K562 (cell line): ENCODE results near the gene RIMKLB. TPM values are rescaled to one million over a fixed set of nuclear protein-coding genes. Genes with fewer than 3 reads are reported as not detected.

ENCODE experiments used
- E2F3 ChIP-seq: fragments of 250-450 bp; sonication (Bioruptor Pico); IDR thresholded peaks from 2 replicates; pipeline ENCODE4 v1.4.0; 2020; ENCODE audit warnings: mild to moderate bottlenecking
- MED1 ChIP-seq: sonication (generic); formaldehyde crosslinking; IDR thresholded peaks from 2 replicates; pipeline ENCODE4 v1.8.1; 2023; ENCODE audit warnings: missing genetic modification reagents, borderline replicate concordance
- MITF ChIP-seq: IDR thresholded peaks from 2 replicates; pipeline ENCODE4 v1.6.1; 2014; ENCODE audit warnings: antibody characterized with exemption
- NONO ChIP-seq, 2 experiments: fragments of 200-400 bp in 1 of 2; fragments of 450-650 bp in 1 of 2; formaldehyde crosslinking in 1 of 2; IDR thresholded peaks; 2 replicates each; pipeline ENCODE4 v1.6.1; 2017; ENCODE audit warnings: low read depth in 2 of 2, mild to moderate bottlenecking in 2 of 2, moderate library complexity in 2 of 2, low read length in 1 of 2
- PYGO2 ChIP-seq: fragments of 450-650 bp; IDR thresholded peaks from 2 replicates; pipeline ENCODE4 v1.6.1; 2016; ENCODE audit warnings: mild to moderate bottlenecking, missing genetic modification characterization, moderate library complexity, missing compliant biosample characterization
- SNRNP70 ChIP-seq: fragments of 200-400 bp; formaldehyde crosslinking; optimal IDR thresholded peaks from 2 replicates; pipeline ENCODE3; 2017; ENCODE audit warnings: low read depth, low read length
- STAT6 ChIP-seq: sonication (generic); formaldehyde crosslinking; IDR thresholded peaks from 2 replicates; pipeline ENCODE4 v1.8.1; 2023; ENCODE audit warnings: mild to moderate bottlenecking, missing genetic modification reagents
- TAF1 ChIP-seq: IDR thresholded peaks from 2 replicates; pipeline ENCODE4 v1.6.1; 2011; ENCODE audit warnings: mild to moderate bottlenecking, low read length, moderate library complexity; ENCODE audit not compliant: insufficient read depth, control insufficient read depth, severe bottlenecking; ENCODE audit errors: extremely low read depth
- ZFPM2 ChIP-seq: fragments of 250-450 bp; sonication (Bioruptor Pico); IDR thresholded peaks from 2 replicates; pipeline ENCODE4 v1.5.1; 2022; ENCODE audit warnings: mild to moderate bottlenecking
- ZNF217 ChIP-seq: sonication (generic); formaldehyde crosslinking; IDR thresholded peaks from 2 replicates; pipeline ENCODE4 v1.8.0; 2022; ENCODE audit warnings: mild to moderate bottlenecking, missing genetic modification reagents
- ZNF253 ChIP-seq: fragments of 250-450 bp; sonication (Bioruptor Pico); conservative IDR thresholded peaks from 2 replicates; pipeline ENCODE4 v1.6.1; 2021; ENCODE audit warnings: mild to moderate bottlenecking
- polyA plus RNA-seq, 8 experiments: library from polyadenylated mRNA; depleted of rRNA in 4 of 8; stranded (reverse) in 5 of 8; unstranded in 3 of 8; fragments of >200 nt; fragmentation: Nextera tagmentation in 2 of 8; fragmentation: Illumina TruSeq in 1 of 8; extraction: Ambion mirVana in 2 of 8; extraction: Trizol in 1 of 8; gene quantifications; 2 replicates each; pipeline versions ENCODE4 v1.2.1 to v1.2.3, GENCODE V29; 2011 to 2014; ENCODE audit warnings: inconsistent platforms in 1 of 8, missing spikeins in 1 of 8
- total RNA-seq, 7 experiments: library from RNA; depleted of rRNA in 6 of 7; stranded (reverse); fragments of >200 nt in 6 of 7; fragmentation: Illumina TruSeq in 2 of 7; extraction: Trizol in 2 of 7; gene quantifications; 2 replicates each; pipeline versions ENCODE4 v1.2.1 to v1.2.3, GENCODE V29; 2011 to 2021; ENCODE audit warnings: low replicate concordance in 1 of 7
- TF ChIP-seq, protein P1 (sequence below): sonication (generic); formaldehyde crosslinking; IDR thresholded peaks from 2 replicates; pipeline ENCODE4 v1.8.0; 2022; ENCODE audit warnings: mild to moderate bottlenecking, missing genetic modification reagents, borderline replicate concordance
- TF ChIP-seq, protein P2 (sequence below), 2 experiments: fragments of 250-450 bp in 1 of 2; fragments of 450-650 bp in 1 of 2; sonication (Bioruptor Pico) in 1 of 2; IDR thresholded peaks; 2 replicates each; pipeline versions ENCODE4 v1.6.1 to v1.8.0; 2016 to 2021; ENCODE audit warnings: mild to moderate bottlenecking in 2 of 2, moderate library complexity in 2 of 2, missing compliant biosample characterization in 1 of 2, missing genetic modification characterization in 1 of 2
- TF ChIP-seq, protein P3 (sequence below), 2 experiments: fragments of 450-650 bp in 1 of 2; sonication (generic) in 1 of 2; formaldehyde crosslinking; conservative IDR thresholded peaks; 2 replicates each; pipeline versions ENCODE4 v1.4.0 to v1.8.1; 2020 to 2022; ENCODE audit warnings: mild to moderate bottlenecking in 1 of 2, missing genetic modification reagents in 1 of 2

Gene RIMKLB
- total and polyA plus RNA-seq, 9 of the 15 experiments (the other 6 are each of a cell fraction or from before 2014, with no cell fraction given) = 6.5 to 22.8 (median 17.2) TPM

DNA sequence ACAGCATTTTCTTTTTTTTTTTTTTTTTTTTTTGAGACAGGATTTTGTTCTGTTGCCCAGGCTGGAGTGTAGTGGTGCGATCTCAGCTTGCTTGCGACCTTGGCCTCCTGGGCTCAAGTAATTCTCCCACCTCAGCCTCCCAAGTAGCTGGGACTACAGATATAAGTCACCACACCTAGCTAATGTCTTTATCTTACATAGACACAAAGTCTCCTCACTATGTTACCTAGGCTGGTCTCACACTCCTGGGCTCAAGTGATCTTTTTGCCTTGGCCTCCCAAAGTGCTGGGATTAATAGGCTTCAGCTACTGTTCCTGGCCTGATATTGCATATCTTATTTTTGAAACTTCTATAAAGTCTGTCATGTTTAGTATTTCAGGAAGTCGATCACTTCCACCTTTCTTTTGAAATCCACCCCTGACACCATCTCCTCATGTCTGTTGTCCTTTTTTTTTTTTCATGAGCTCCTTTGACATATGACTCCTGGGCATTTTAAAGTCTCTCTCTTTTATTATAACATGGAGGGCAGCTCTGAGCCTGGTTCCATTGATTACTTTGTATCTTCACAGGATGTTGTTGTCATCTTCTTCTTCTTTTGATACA, 118.8 kb downstream of the RIMKLB start (continued):
- no peak for TF ChIP-seq TAF1
- TF ChIP-seq SNRNP70 = no peak
- no peak for TF ChIP-seq ZNF217 (CRISPR knock-in tag)
- TF ChIP-seq, protein P1, sequence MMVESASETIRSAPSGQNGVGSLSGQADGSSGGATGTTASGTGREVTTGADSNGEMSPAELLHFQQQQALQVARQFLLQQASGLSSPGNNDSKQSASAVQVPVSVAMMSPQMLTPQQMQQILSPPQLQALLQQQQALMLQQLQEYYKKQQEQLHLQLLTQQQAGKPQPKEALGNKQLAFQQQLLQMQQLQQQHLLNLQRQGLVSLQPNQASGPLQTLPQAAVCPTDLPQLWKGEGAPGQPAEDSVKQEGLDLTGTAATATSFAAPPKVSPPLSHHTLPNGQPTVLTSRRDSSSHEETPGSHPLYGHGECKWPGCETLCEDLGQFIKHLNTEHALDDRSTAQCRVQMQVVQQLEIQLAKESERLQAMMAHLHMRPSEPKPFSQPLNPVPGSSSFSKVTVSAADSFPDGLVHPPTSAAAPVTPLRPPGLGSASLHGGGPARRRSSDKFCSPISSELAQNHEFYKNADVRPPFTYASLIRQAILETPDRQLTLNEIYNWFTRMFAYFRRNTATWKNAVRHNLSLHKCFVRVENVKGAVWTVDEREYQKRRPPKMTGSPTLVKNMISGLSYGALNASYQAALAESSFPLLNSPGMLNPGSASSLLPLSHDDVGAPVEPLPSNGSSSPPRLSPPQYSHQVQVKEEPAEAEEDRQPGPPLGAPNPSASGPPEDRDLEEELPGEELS (CRISPR knock-in tag) = no peak
- TF ChIP-seq, protein P2, sequence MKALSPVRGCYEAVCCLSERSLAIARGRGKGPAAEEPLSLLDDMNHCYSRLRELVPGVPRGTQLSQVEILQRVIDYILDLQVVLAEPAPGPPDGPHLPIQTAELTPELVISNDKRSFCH (CRISPR knock-in tag; IDR thresholded peaks at IDR 0.05) = no peak
- TF ChIP-seq, protein P2 (tag; IDR thresholded peaks at IDR 0.05) = no peak
- TF ChIP-seq MED1 = no peak
- TF ChIP-seq PYGO2 (tag) = no peak
- TF ChIP-seq STAT6 (CRISPR knock-in tag) = no peak
- no peak for TF ChIP-seq MITF
- no peak for TF ChIP-seq ZNF253 (CRISPR knock-in tag)
- TF ChIP-seq, protein P3, sequence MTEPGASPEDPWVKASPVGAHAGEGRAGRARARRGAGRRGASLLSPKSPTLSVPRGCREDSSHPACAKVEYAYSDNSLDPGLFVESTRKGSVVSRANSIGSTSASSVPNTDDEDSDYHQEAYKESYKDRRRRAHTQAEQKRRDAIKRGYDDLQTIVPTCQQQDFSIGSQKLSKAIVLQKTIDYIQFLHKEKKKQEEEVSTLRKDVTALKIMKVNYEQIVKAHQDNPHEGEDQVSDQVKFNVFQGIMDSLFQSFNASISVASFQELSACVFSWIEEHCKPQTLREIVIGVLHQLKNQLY (CRISPR knock-in tag; conservative IDR thresholded peaks at IDR 0.05) = no peak
- TF ChIP-seq E2F3 = no peak
- no peak for TF ChIP-seq ZFPM2 (CRISPR knock-in tag)
- TF ChIP-seq NONO (IDR thresholded peaks at IDR 0.05; ENCODE audit: low read depth in 2 of 2, low read length in 1 of 2) = no peak
